Central memory CD8-positive, alpha-beta T cell (primary cell): ENCODE results near the gene KCNMB3.

ENCODE experiments used
- ATAC-seq: fragments of 150-1000 bp; cut with Tn5 transposase; replicated peaks from 2 replicates; pipeline ENCODE4 v1.10.0; 2022; ENCODE audit warnings: mild to moderate bottlenecking, moderate FRiP score, moderate number of reproducible peaks; ENCODE audit not compliant: poor library complexity, severe bottlenecking; ENCODE audit errors: extremely low read depth
- DNase-seq, 2 donors: peaks; one replicate each; pipeline ENCODE4 v3.0.0; 2021; ENCODE audit warnings: low spot score in 2 of 2
- H3K27ac Mint-ChIP-seq: one replicate; pipeline ENCODE4 v1.8.0; 2022; ENCODE audit warnings: low read depth, mild to moderate bottlenecking, moderate library complexity, mixed read lengths
- H3K27me3 Mint-ChIP-seq: one replicate; pipeline ENCODE4 v1.8.0; 2022; ENCODE audit warnings: mixed read lengths
- H3K36me3 Mint-ChIP-seq: one replicate; pipeline ENCODE4 v1.8.0; 2022; ENCODE audit warnings: mild to moderate bottlenecking, moderate library complexity, mixed read lengths; ENCODE audit not compliant: insufficient read depth
- H3K4me1 Mint-ChIP-seq: one replicate; pipeline ENCODE4 v1.8.0; 2022; ENCODE audit warnings: mixed read lengths
- H3K4me3 Mint-ChIP-seq: one replicate; pipeline ENCODE4 v1.8.0; 2022; ENCODE audit warnings: mild to moderate bottlenecking, moderate library complexity, mixed read lengths
- H3K9me3 Mint-ChIP-seq: one replicate; pipeline ENCODE4 v1.8.0; 2022; ENCODE audit warnings: mixed read lengths

KCNMB3 gene, protein sequence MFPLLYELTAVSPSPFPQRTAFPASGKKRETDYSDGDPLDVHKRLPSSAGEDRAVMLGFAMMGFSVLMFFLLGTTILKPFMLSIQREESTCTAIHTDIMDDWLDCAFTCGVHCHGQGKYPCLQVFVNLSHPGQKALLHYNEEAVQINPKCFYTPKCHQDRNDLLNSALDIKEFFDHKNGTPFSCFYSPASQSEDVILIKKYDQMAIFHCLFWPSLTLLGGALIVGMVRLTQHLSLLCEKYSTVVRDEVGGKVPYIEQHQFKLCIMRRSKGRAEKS

GRCh38 chr3:179250803-179251476 is at the start of gene KCNMB3:
KCNMB3 (minus strand) TSS chr3:179251114; CDS start chr3:179250990, 124 bp downstream.
- Mint-ChIP-seq H3K4me3 (no peak within 1 kb of the TSS), H3K9me3 (no peaks in the 10 kb centered on the region), H3K4me1 (no peaks in the 10 kb centered on the region), H3K27ac (no peak within 1 kb of the TSS), H3K27me3 (no peaks in the 10 kb centered on the region), H3K36me3 (no peaks in the 10 kb centered on the region)
- ATAC-seq: no peak
- no peak for DNase-seq

GRCh38 chr3:179299999-179300613 is 49.2 kb upstream of the KCNMB3 start:
- no peak for DNase-seq
- no peak for ATAC-seq
- no peak overlapping the region for H3K4me3 Mint-ChIP-seq
- H3K27me3 Mint-ChIP-seq: peaks cover 38% of the 10 kb centered on the region
- no peak overlapping the region for H3K27ac Mint-ChIP-seq
- no peaks in the 10 kb centered on the region for H3K36me3 Mint-ChIP-seq
- no peaks in the 10 kb centered on the region for H3K9me3 Mint-ChIP-seq
- H3K4me1 Mint-ChIP-seq: no peaks in the 10 kb centered on the region

DNA sequence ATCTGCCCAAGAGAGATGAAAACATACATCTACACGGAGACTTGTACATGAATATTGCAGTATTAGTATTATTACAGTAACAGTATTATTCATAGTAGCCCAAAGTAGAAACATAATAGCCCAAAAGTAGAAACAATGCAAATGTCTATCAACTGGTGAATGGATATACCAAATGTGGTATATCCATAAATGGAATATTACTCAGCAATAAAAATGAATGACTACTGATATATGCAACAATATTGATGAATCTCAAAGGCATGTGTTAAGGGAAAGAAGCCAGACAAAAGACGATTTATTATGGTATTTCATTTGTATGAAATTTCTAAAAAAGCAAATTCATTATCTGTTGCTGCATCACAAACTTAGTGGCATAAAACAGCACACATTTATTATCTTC is 48.4 kb upstream of the KCNMB3 start:
- H3K4me1 Mint-ChIP-seq: no peaks in the 10 kb centered on the region
- no peaks in the 10 kb centered on the region for H3K9me3 Mint-ChIP-seq
- H3K27ac Mint-ChIP-seq: no peak overlapping the region
- no peak for DNase-seq
- no peaks in the 10 kb centered on the region for H3K36me3 Mint-ChIP-seq
- no peak for ATAC-seq
- H3K27me3 Mint-ChIP-seq: peaks cover 43% of the 10 kb centered on the region
- H3K4me3 Mint-ChIP-seq: no peak overlapping the region

- ATAC-seq: no peak
- no peak overlapping the region for H3K27ac Mint-ChIP-seq
- no peaks in the 10 kb centered on the region for H3K36me3 Mint-ChIP-seq
- no peaks in the 10 kb centered on the region for H3K9me3 Mint-ChIP-seq
- H3K4me3 Mint-ChIP-seq: no peak overlapping the region
- no peak for DNase-seq
- peaks cover 49% of the 10 kb centered on the region for H3K27me3 Mint-ChIP-seq
- H3K4me1 Mint-ChIP-seq: no peaks in the 10 kb centered on the region
Measured at GRCh38 chr3:179297971-179298725, 47.2 kb upstream of the KCNMB3 start.

GRCh38 chr3:179292450-179292849 is 41.5 kb upstream of the KCNMB3 start:
- H3K4me3 Mint-ChIP-seq: no peak overlapping the region
- H3K9me3 Mint-ChIP-seq: no peaks in the 10 kb centered on the region
- H3K27ac Mint-ChIP-seq: no peak overlapping the region
- H3K4me1 Mint-ChIP-seq: no peaks in the 10 kb centered on the region
- H3K27me3 Mint-ChIP-seq: peaks cover 53% of the 10 kb centered on the region
- no peak for DNase-seq
- no peak for ATAC-seq
- H3K36me3 Mint-ChIP-seq: no peaks in the 10 kb centered on the region

DNA sequence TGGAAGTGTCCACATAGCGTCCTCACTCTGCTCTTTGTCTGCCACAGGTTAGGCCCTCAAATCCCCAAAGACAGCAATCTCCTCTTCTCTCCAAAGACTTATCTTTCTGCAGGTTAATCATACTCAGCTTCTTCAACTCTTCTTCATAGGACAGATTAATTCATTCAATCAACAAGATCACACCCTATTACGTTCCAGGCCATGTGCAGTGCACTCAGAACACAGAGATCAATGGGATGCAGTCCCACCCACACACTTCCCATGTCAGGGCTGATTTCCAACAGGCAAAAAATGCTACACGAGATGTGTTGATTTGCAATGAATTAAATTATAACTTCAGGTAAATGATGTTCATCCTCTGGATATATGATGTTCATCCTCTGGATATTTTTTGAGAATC is 38.4 kb upstream of the KCNMB3 start:
- DNase-seq: no peak
- no peak overlapping the region for H3K27ac Mint-ChIP-seq
- ATAC-seq: no peak
- H3K9me3 Mint-ChIP-seq: no peaks in the 10 kb centered on the region
- H3K4me3 Mint-ChIP-seq: no peak overlapping the region
- H3K4me1 Mint-ChIP-seq: no peaks in the 10 kb centered on the region
- H3K27me3 Mint-ChIP-seq: peaks cover 35% of the 10 kb centered on the region
- no peaks in the 10 kb centered on the region for H3K36me3 Mint-ChIP-seq

DNA sequence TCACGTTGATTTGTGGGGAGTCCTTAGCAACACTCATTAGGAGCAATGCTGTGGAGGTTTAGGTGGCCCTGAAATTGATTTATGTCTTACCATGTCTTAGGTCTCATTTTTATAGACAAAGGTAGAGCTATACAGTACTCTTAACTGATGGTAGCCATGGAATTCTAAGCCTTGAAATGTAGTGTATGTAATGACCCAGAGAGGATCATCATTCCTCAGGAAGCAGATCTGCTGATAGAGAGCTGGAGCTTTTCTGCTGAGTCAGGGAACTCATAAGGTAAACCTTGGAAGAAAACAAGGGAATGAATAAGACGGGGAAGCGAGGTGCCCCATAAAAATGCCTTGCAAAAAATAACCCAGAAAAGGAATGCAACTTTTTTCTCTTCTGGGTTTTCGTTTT is 37.9 kb upstream of the KCNMB3 start:
- no peak overlapping the region for H3K4me3 Mint-ChIP-seq
- H3K9me3 Mint-ChIP-seq: no peaks in the 10 kb centered on the region
- H3K4me1 Mint-ChIP-seq: no peaks in the 10 kb centered on the region
- no peaks in the 10 kb centered on the region for H3K36me3 Mint-ChIP-seq
- H3K27ac Mint-ChIP-seq: no peak overlapping the region
- DNase-seq: no peak
- no peak for ATAC-seq
- peaks cover 38% of the 10 kb centered on the region for H3K27me3 Mint-ChIP-seq

GRCh38 chr3:179286331-179286730 is 35.4 kb upstream of the KCNMB3 start:
- no peak overlapping the region for H3K4me3 Mint-ChIP-seq
- no peaks in the 10 kb centered on the region for H3K9me3 Mint-ChIP-seq
- DNase-seq (no peak), ATAC-seq (no peak)
- H3K27ac Mint-ChIP-seq: no peak overlapping the region
- H3K36me3 Mint-ChIP-seq: no peaks in the 10 kb centered on the region
- peaks cover 36% of the 10 kb centered on the region for H3K27me3 Mint-ChIP-seq
- no peaks in the 10 kb centered on the region for H3K4me1 Mint-ChIP-seq

- ATAC-seq: no peak
- H3K9me3 Mint-ChIP-seq: no peaks in the 10 kb centered on the region
- no peak for DNase-seq
- no peak overlapping the region for H3K4me3 Mint-ChIP-seq
- H3K36me3 Mint-ChIP-seq: no peaks in the 10 kb centered on the region
- H3K27me3 Mint-ChIP-seq: peaks cover 72% of the 10 kb centered on the region
- no peak overlapping the region for H3K27ac Mint-ChIP-seq
- no peaks in the 10 kb centered on the region for H3K4me1 Mint-ChIP-seq
Measured at GRCh38 chr3:179281825-179282224, 30.9 kb upstream of the KCNMB3 start.

GRCh38 chr3:179279837-179280236 is 28.9 kb upstream of the KCNMB3 start:
- Mint-ChIP-seq H3K36me3 (no peaks in the 10 kb centered on the region), H3K4me3 (no peak overlapping the region), H3K4me1 (no peaks in the 10 kb centered on the region), H3K9me3 (no peaks in the 10 kb centered on the region), H3K27ac (no peak overlapping the region), H3K27me3 (peaks cover 81% of the 10 kb centered on the region)
- DNase-seq: no peak
- ATAC-seq: no peak

DNA sequence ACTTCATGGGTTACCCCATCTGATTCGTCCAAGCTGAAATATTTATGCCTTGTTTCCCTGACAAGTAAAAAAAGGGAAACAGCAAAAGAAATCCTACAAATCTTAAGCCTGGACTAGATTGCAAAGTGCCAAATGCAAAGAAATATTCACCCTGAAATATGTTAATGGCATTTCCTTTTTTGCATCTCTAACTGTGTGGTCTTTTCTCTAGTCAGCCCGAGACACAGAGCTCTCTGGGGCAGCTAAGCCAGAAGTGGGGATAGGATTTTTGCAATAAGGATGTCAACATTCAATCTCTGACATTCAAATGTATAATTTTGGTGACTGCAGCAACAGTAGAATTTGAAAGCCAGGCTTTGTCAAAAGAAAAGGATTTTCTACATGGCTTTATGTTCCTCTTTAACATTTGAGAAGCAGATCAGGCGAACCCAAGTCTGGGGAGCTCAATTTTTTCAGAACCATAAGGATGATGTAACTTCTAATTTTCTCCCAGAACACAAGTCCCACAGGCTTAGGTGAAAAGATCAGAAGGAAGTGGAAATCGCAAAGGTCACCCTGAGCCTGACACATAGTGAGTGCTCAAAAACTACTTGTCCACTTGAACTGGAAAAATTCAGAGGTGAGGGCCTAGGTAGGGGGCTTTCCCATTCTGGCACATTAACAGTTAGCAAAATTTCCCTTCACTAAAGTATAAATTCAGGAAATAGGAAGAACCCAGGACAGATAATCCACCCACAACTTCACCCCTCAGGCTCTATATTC is 28.2 kb upstream of the KCNMB3 start:
- no peak for DNase-seq
- no peaks in the 10 kb centered on the region for H3K36me3 Mint-ChIP-seq
- H3K27ac Mint-ChIP-seq: no peak overlapping the region
- peaks cover 75% of the 10 kb centered on the region for H3K27me3 Mint-ChIP-seq
- no peaks in the 10 kb centered on the region for H3K4me1 Mint-ChIP-seq
- no peak for ATAC-seq
- no peaks in the 10 kb centered on the region for H3K9me3 Mint-ChIP-seq
- H3K4me3 Mint-ChIP-seq: no peak overlapping the region

DNA sequence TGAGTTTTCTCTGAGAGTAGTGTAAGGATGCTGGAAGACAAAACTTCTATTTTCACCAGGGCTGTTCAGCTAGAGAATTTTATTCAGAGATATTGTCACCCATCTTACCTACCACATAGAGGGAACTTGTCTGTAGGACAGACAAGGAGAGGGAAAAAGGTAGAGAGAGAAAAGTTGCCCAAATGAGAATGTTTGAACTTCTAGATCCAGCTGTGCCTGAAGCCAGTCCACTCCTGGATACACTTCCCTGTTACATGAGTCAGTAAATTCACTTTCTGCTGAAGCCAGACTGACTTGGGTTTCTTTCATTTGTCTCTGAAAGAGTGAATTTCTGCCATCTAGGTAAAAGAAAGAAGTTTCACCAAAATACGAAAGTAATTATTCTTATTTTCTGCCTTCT is 27.2 kb upstream of the KCNMB3 start:
- no peak for ATAC-seq
- Mint-ChIP-seq H3K4me1 (no peaks in the 10 kb centered on the region), H3K27ac (no peak overlapping the region), H3K27me3 (peaks cover 65% of the 10 kb centered on the region), H3K36me3 (no peaks in the 10 kb centered on the region), H3K9me3 (no peaks in the 10 kb centered on the region), H3K4me3 (no peak overlapping the region)
- DNase-seq: no peak
